HCT116 (cell line): ENCODE results near the gene TSPYL2. TPM values are rescaled to one million over a fixed set of nuclear protein-coding genes. Genes with fewer than 3 reads are reported as not detected.
A peak's percentile ranks its signal among the peaks of the same experiment; 100 is the strongest.

Source experiments
- ATAC-seq: fragments of 200-7000 bp; cut with Tn5 transposase; 2 replicates; pipeline ENCODE4 v1.9.1; 2020; ENCODE audit warnings: mild to moderate bottlenecking, moderate library complexity
- BruUV-seq: library from RNA; stranded (reverse); fragments of 400-500 nt; replicated peaks from 2 replicates; lab custom pipeline; 2021; lab: Mats Ljungman, UMichigan
- CTCF ChIA-PET: fragments of 300-600 bp; sonication (Branson Sonifier 250); formaldehyde crosslinking; loops from one replicate; lab custom pipeline; 2021; ENCODE audit warnings: antibody characterized with exemption; lab: Charles Lee
- POLR2A ChIA-PET: fragments of 300-600, 350-600 bp; sonication (Branson Sonifier 250); formaldehyde crosslinking; loops from one replicate; lab custom pipeline; 2021; ENCODE audit warnings: antibody characterized with exemption; lab: Charles Lee
- RAD21 ChIA-PET, 2 experiments: fragments of 300-600 bp; sonication (Branson Sonifier 250); formaldehyde crosslinking; loops; one replicate each; lab custom pipeline; 2023; ENCODE audit warnings: low total read pairs in 2 of 2; ENCODE audit not compliant: uncharacterized antibody in 2 of 2, unreplicated experiment in 2 of 2, low non-redundant PET in 1 of 2; lab: Charles Lee
- DNase-seq: peaks from one replicate; pipeline ENCODE4 v3.0.0-alpha.2; 2010; ENCODE audit warnings: low read depth, low spot score
- H2AFZ ChIP-seq: fragments of 200-600 bp; shearing (Covaris generic), sonication (generic); 2 replicates; pipeline ENCODE4 v1.6.1; 2017; ENCODE audit warnings: low read depth, mixed run types, mixed read lengths, antibody characterized with exemption, low read length; ENCODE audit not compliant: poor library complexity, severe bottlenecking
- H3K27ac ChIP-seq: 2 replicates; pipeline ENCODE4 v1.5.1; 2012; ENCODE audit warnings: low read depth, low read length
- H3K27me3 ChIP-seq: fragments of 200-600 bp; sonication (generic); 2 replicates; pipeline ENCODE4 v1.6.1; 2016; ENCODE audit warnings: mixed run types, low read length, mixed read lengths; ENCODE audit not compliant: insufficient read depth
- H3K36me3 ChIP-seq, 2 experiments: fragments of 200-500 bp in 1 of 2; fragments of 200-600 bp in 1 of 2; sonication (Bioruptor generic) in 1 of 2; sonication (generic) in 1 of 2; 2 replicates each; pipeline versions ENCODE4 v1.5.1 to v1.6.1; 2014 to 2016; ENCODE audit warnings: low read length in 2 of 2, inconsistent platforms in 1 of 2, mixed read lengths in 1 of 2, mixed run types in 1 of 2; ENCODE audit not compliant: insufficient read depth in 2 of 2, control insufficient read depth in 1 of 2
- H3K4me1 ChIP-seq, 2 experiments: fragments of 200-600 bp in 1 of 2; sonication (generic) in 1 of 2; 2 replicates each; pipeline versions ENCODE4 v1.5.1 to v1.6.1; 2012 to 2017; ENCODE audit warnings: low read length in 2 of 2, inconsistent platforms in 1 of 2, mild to moderate bottlenecking in 1 of 2, mixed read lengths in 1 of 2, mixed run types in 1 of 2, moderate library complexity in 1 of 2; ENCODE audit not compliant: insufficient read depth in 2 of 2, control insufficient read depth in 1 of 2
- H3K4me2 ChIP-seq: fragments of 200-600 bp; sonication (generic); 2 replicates; pipeline ENCODE4 v1.6.1; 2017; ENCODE audit warnings: mixed run types, low read length, mixed read lengths
- H3K4me3 ChIP-seq, 2 experiments: fragments of 200-600 bp in 1 of 2; sonication (generic) in 1 of 2; replicated peaks in 1 of 2; 2 replicates each; pipeline ENCODE4 v1.5.1; 2011 to 2016; ENCODE audit warnings: low read length in 2 of 2, control low read depth in 1 of 2, low read depth in 1 of 2, mild to moderate bottlenecking in 1 of 2, mixed read lengths in 1 of 2, mixed run types in 1 of 2
- H3K79me2 ChIP-seq: fragments of 200-600 bp; sonication (generic); 2 replicates; pipeline ENCODE4 v1.6.1; 2017; ENCODE audit warnings: mild to moderate bottlenecking, mixed run types, low read length, moderate library complexity, mixed read lengths; ENCODE audit not compliant: insufficient read depth
- H3K9ac ChIP-seq: fragments of 200-600 bp; sonication (generic); 2 replicates; pipeline ENCODE4 v1.6.1; 2016; ENCODE audit warnings: low read length, mixed read lengths
- H3K9me2 ChIP-seq: fragments of 200-600 bp; sonication (generic), shearing (Covaris generic); 2 replicates; pipeline ENCODE4 v1.6.1; 2017; ENCODE audit warnings: mixed run types, mild to moderate bottlenecking, moderate library complexity; ENCODE audit not compliant: insufficient read depth
- H3K9me3 ChIP-seq, 2 experiments: fragments of 200-500 bp in 1 of 2; fragments of 200-600 bp in 1 of 2; sonication (Bioruptor generic) in 1 of 2; sonication (generic) in 1 of 2; 2 replicates each; pipeline ENCODE4 v1.6.1; 2014 to 2017; ENCODE audit warnings: low read length in 2 of 2, mixed read lengths in 2 of 2, inconsistent platforms in 1 of 2, low read depth in 1 of 2, mild to moderate bottlenecking in 1 of 2, mixed run types in 1 of 2, moderate library complexity in 1 of 2; ENCODE audit not compliant: control insufficient read depth in 1 of 2, insufficient read depth in 1 of 2
- H4K20me1 ChIP-seq: fragments of 200-600 bp; sonication (generic), shearing (Covaris generic); 2 replicates; pipeline ENCODE4 v1.6.1; 2017; ENCODE audit warnings: mixed run types, mild to moderate bottlenecking, moderate library complexity; ENCODE audit not compliant: insufficient read depth
- CBX3 ChIP-seq: IDR thresholded peaks from 2 replicates; pipeline ENCODE4 v1.6.1; 2012; ENCODE audit warnings: low read depth
- FOSL1 ChIP-seq: IDR thresholded peaks from 2 replicates; pipeline ENCODE4 v1.6.1; 2012; ENCODE audit warnings: low read depth
- JUND ChIP-seq: IDR thresholded peaks from 2 replicates; pipeline ENCODE4 v1.6.1; 2012
- POLR2AphosphoS5 ChIP-seq: IDR thresholded peaks from 2 replicates; pipeline ENCODE4 v1.6.1; 2011; ENCODE audit warnings: mild to moderate bottlenecking, low read depth, low read length, moderate library complexity
- SP1 ChIP-seq: IDR thresholded peaks from 2 replicates; pipeline ENCODE4 v1.6.1; 2012; ENCODE audit warnings: low read depth
- YY1 ChIP-seq: IDR thresholded peaks from 2 replicates; pipeline ENCODE4 v1.6.1; 2011; ENCODE audit warnings: low read length, low read depth, moderate library complexity, mild to moderate bottlenecking; ENCODE audit not compliant: insufficient replicate concordance; ENCODE audit errors: extremely low read depth
- intact Hi-C: fragments of 100-400 bp; cut with micrococcal nuclease; formaldehyde crosslinking; loops from 2 replicates; pipeline ENCODE4 v1.10.0; 2022
- total RNA-seq: library from RNA; stranded (reverse); gene quantifications from one replicate; pipeline ENCODE4 v1.2.1, GENCODE V29; 2021; ENCODE audit not compliant: unreplicated experiment

The TSPYL2 gene
- total RNA-seq, 1 experiment from 2014 or later = 19.2 TPM

- ATAC-seq = peak; percentile 15
- CTCF ChIA-PET = interaction anchor here (0.6 to 1.1 kb wide), 2 partner anchors 9 to 35 kb away, joined by 3 to 4 read pairs; no protein-coding TSS in a partner anchor
Observed at GRCh38 chrX:53072418-53073114, 9.6 kb upstream of the TSPYL2 start.

GRCh38 chrX:53073115-53073586 is 9.0 kb upstream of the TSPYL2 start:
- peak overlapping the region; percentile 59 for H3K9ac ChIP-seq
- H3K4me2 ChIP-seq = peak overlapping the region; percentile 95
- ATAC-seq = peak; percentile 50
- no peaks in the 10 kb centered on the region for H3K79me2 ChIP-seq
- ChIA-PET CTCF (interaction anchor here (0.6 to 1.1 kb wide), 2 partner anchors 9 to 35 kb away, joined by 3 to 4 read pairs; no protein-coding TSS in a partner anchor), POLR2A (interaction anchor here (2.6 kb wide), 1 partner anchor 9 kb away, joined by 25 read pairs; the partner anchor contains the start of gene TSPYL2), RAD21 (interaction anchor here in 1 of 2 experiments (0.5 kb wide), 1 partner anchor 25 kb away, joined by 3 read pairs; no protein-coding TSS in a partner anchor)
- intact Hi-C loops = no loop called here
- no peaks in the 10 kb centered on the region for H4K20me1 ChIP-seq
- no TSS peak for BruUV-seq
- H2AFZ ChIP-seq = peak overlapping the region; percentile 74
- H3K9me3 ChIP-seq = no peaks in the 10 kb centered on the region
- peak; percentile 21 for DNase-seq
- no peak for TF ChIP-seq POLR2AphosphoS5
- TF ChIP-seq CBX3 = no peak
- no peak for TF ChIP-seq FOSL1
- TF ChIP-seq YY1 = no peak
- H3K9me2 ChIP-seq = no peaks in the 10 kb centered on the region
- H3K4me3 ChIP-seq = peak overlapping the region; percentile 11 to 60; a peak in 3 of 4 replicates
- peaks cover 4 to 26% of the 10 kb centered on the region in 2 experiments; a peak in 3 of 4 replicates for H3K4me1 ChIP-seq
- peak overlapping the region; percentile 63 for H3K27ac ChIP-seq
- no peaks in the 10 kb centered on the region for H3K36me3 ChIP-seq
- no peaks in the 10 kb centered on the region for H3K27me3 ChIP-seq

More at GRCh38 chrX:53072418-53073114, 9.6 kb upstream of the TSPYL2 start:
- Histone ChIP-seq H2AFZ (no peak overlapping the region), H3K9me2 (no peaks in the 10 kb centered on the region), H3K27me3 (no peaks in the 10 kb centered on the region), H3K4me2 (peak overlapping the region; percentile 95), H3K27ac (peak overlapping the region; percentile 63), H3K36me3 (no peaks in the 10 kb centered on the region), H3K9ac (peak overlapping the region; percentile 59), H3K9me3 (no peaks in the 10 kb centered on the region), H3K79me2 (no peaks in the 10 kb centered on the region), H4K20me1 (no peaks in the 10 kb centered on the region), H3K4me1 (peaks cover 4 to 26% of the 10 kb centered on the region in 2 experiments; a peak in 3 of 4 replicates), H3K4me3 (peak overlapping the region; percentile 42 to 60)
- intact Hi-C loops = no loop called here
- DNase-seq = no peak
- ChIA-PET POLR2A (interaction anchor here (2.6 kb wide), 1 partner anchor 9 kb away, joined by 25 read pairs; the partner anchor contains the start of gene TSPYL2), RAD21 (interaction anchor here in 1 of 2 experiments (0.5 kb wide), 1 partner anchor 25 kb away, joined by 3 read pairs; no protein-coding TSS in a partner anchor)
- no TSS peak for BruUV-seq
- TF ChIP-seq JUND (no peak), SP1 (no peak)
- TF ChIP-seq, all 23 proteins: peak for 0
